ENCODE data around the gene BAAT. TPM values are rescaled to one million over a fixed set of nuclear protein-coding genes. Genes with fewer than 3 reads are reported as not detected.

Gene BAAT
- total and polyA plus RNA-seq, 8 donors: 0.55 TPM; not detected in 7

GRCh38 chr9:101398068-101398929 lies 13.5 kb upstream of the BAAT start, which contains the start of the genes MRPL50 and ZNF189:
Gene MRPL50, minus strand, starts transcription at chr9:101398618. Its CDS starts 26 bp downstream, at chr9:101398592.
Gene ZNF189, plus strand, starts transcription at chr9:101398851. Its CDS starts 306 bp downstream, at chr9:101399157.
- intact Hi-C loops (cut with DNase I; ENCODE audit: low total_unique reads): no loop called here
- WGBS, 5 donors: 0 to 1% (median 0%) methylated on average over 40 to 44 of the region's 44 CpGs
- peaks cover 26 to 34% (median 33%) of the 10 kb centered on the region in 4 donors for H3K36me3 ChIP-seq
- TF ChIP-seq POLR2A (IDR thresholded peaks at IDR 0.05): peak in 2 of 4 donors; percentile 27 to 75
- no peak for TF ChIP-seq CTCF (IDR thresholded peaks at IDR 0.05)
- TF ChIP-seq EP300 (IDR thresholded peaks at IDR 0.05): no peak
- peak; percentile 83 to 91 (median 90) for TF ChIP-seq POLR2AphosphoS5 (IDR thresholded peaks at IDR 0.05)
- H3K27me3 ChIP-seq: no peaks in the 10 kb centered on the region
- DNase-seq: peak; percentile 98 to 100
- H3K9me3 ChIP-seq: peaks cover 0 to 7% (median 3%) of the 10 kb centered on the region in 4 donors
- H3K4me1 ChIP-seq: peaks cover 17 to 54% (median 43%) of the 10 kb centered on the region in 4 donors
- H3K4me3 ChIP-seq: peak within 1 kb of the TSS; percentile 66 to 78 (median 71)
- H3K27ac ChIP-seq: peak within 1 kb of the TSS; percentile 82 to 92 (median 87)

GRCh38 chr9:101397746-101398067 lies 12.9 kb upstream of the BAAT start:
- H3K27me3 ChIP-seq: no peaks in the 10 kb centered on the region
- peak overlapping the region in 4 of 5 donors; percentile 85 to 92 (median 88) for H3K27ac ChIP-seq
- no peak for TF ChIP-seq POLR2AphosphoS5 (IDR thresholded peaks at IDR 0.05)
- TF ChIP-seq EP300 (IDR thresholded peaks at IDR 0.05): no peak
- no peak for TF ChIP-seq POLR2A (IDR thresholded peaks at IDR 0.05)
- no peak for TF ChIP-seq CTCF (IDR thresholded peaks at IDR 0.05)
- intact Hi-C loops (cut with DNase I; ENCODE audit: low total_unique reads): no loop called here
- WGBS, 5 donors: 3 to 9% (median 4%) methylated on average over 4 of the region's 4 CpGs
- peak overlapping the region; percentile 66 to 78 (median 71) for H3K4me3 ChIP-seq
- peaks cover 17 to 54% (median 43%) of the 10 kb centered on the region in 4 donors for H3K4me1 ChIP-seq
- peaks cover 20 to 28% (median 27%) of the 10 kb centered on the region in 4 donors for H3K36me3 ChIP-seq
- H3K9me3 ChIP-seq: peaks cover 0 to 8% (median 0%) of the 10 kb centered on the region in 4 donors
- no peak for DNase-seq

GRCh38 chr9:101394687-101395086 lies 9.9 kb upstream of the BAAT start:
- H3K27ac ChIP-seq: no peak overlapping the region
- H3K27me3 ChIP-seq: no peaks in the 10 kb centered on the region
- WGBS, 5 donors: 89 to 96% (median 92%) methylated on average over 1 of the region's 1 CpG
- no peak for TF ChIP-seq POLR2A (IDR thresholded peaks at IDR 0.05)
- no peak for TF ChIP-seq EP300 (IDR thresholded peaks at IDR 0.05)
- intact Hi-C loops (cut with DNase I; ENCODE audit: low total_unique reads): no loop called here
- H3K9me3 ChIP-seq: peaks cover 0 to 4% (median 0%) of the 10 kb centered on the region in 4 donors
- peaks cover 11 to 32% (median 24%) of the 10 kb centered on the region in 4 donors for H3K4me1 ChIP-seq
- DNase-seq: no peak
- H3K36me3 ChIP-seq: peaks cover 0 to 15% (median 13%) of the 10 kb centered on the region in 4 donors
- no peak overlapping the region for H3K4me3 ChIP-seq

GRCh38 chr9:101393135-101393534 lies 8.3 kb upstream of the BAAT start:
- intact Hi-C loops (cut with DNase I; ENCODE audit: low total_unique reads): no loop called here

More at GRCh38 chr9:101393135-101393534, 8.3 kb upstream of the BAAT start:
- H3K4me1 ChIP-seq: peaks cover 8 to 28% (median 20%) of the 10 kb centered on the region in 4 donors
- H3K9me3 ChIP-seq: peaks cover 0 to 4% (median 0%) of the 10 kb centered on the region in 4 donors
- WGBS, 5 donors: 97 to 100% (median 98%) methylated on average over 3 of the region's 3 CpGs
- no peak overlapping the region for H3K27ac ChIP-seq
- H3K4me3 ChIP-seq: no peak overlapping the region
- no peaks in the 10 kb centered on the region for H3K27me3 ChIP-seq
- peaks cover 9 to 28% (median 24%) of the 10 kb centered on the region in 4 donors for H3K36me3 ChIP-seq
- TF ChIP-seq POLR2AphosphoS5 (IDR thresholded peaks at IDR 0.05) (no peak), POLR2A (IDR thresholded peaks at IDR 0.05) (no peak), EP300 (IDR thresholded peaks at IDR 0.05) (no peak), CTCF (IDR thresholded peaks at IDR 0.05) (no peak)
- no peak for DNase-seq
